K562 treated with DMSO at 1 percent for 24 hours (cell line): ENCODE results near the gene C16orf90. TPM values are rescaled to one million over a fixed set of nuclear protein-coding genes. Genes with fewer than 3 reads are reported as not detected.

Source experiments
- total RNA-seq: library from RNA; unstranded; fragments of 300-600 nt; gene quantifications from 2 replicates; pipeline ENCODE4 v1.2.3, GENCODE V29; 2022; ENCODE audit warnings: low read depth; ENCODE audit not compliant: insufficient read depth

Gene C16orf90, protein sequence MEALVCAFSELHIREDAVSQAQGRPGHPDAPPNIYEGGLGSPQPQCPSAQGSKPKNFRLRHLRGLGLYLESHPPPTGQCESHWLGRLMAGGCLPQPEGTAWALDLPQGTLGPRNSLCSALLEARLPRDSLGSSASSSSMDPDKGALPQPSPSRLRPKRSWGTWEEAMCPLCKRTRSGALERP
- total RNA-seq, result not detected in 2 replicates

DNA sequence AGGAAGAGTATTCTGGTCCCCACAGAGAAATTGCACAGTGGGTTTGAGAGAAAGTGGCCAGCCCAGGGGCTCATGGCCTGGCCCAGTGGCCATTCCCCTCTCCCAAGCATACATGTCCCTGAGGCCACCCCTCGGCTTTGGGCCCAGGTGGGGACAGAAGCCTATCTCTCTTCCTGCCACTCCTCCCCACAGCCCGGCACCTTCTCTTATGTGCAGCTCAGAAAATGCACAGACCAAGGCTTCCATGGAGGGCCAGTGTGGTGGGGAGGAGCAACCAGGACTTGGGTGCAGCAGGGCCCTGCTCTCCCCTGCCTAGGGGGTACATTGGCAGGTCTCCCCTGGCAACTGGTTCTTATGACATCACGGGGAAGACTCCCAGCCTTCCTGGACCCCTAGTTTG is at the start of gene C16orf90:
TSS of gene C16orf90 (minus strand) at position 314 of the 400 bp plus-strand sequence. CDS start at position 246, 68 bp downstream.

Other genes with a start within 250 kb of the C16orf90 start
- not detected in 2 replicates for gene MEFV, start 238.9 kb downstream of the C16orf90 start, total RNA-seq
- gene ZNF263, start 212.0 kb downstream of the C16orf90 start, total RNA-seq, result 51.0 and 56.4 TPM in 2 replicates
- 0.80 and 2.4 TPM in 2 replicates for gene TIGD7, start 190.1 kb downstream of the C16orf90 start, total RNA-seq
- 9.7 and 10.9 TPM in 2 replicates for gene ZNF75A, start 190.0 kb downstream of the C16orf90 start, total RNA-seq
- gene OR2C1, start 139.6 kb downstream of the C16orf90 start, total RNA-seq, result not detected in 2 replicates
- 10.0 and 17.3 TPM in 2 replicates for gene ZSCAN32, start 94.5 kb downstream of the C16orf90 start, total RNA-seq
- 14.3 and 19.1 TPM in 2 replicates for gene ZNF174, start 94.3 kb downstream of the C16orf90 start, total RNA-seq
- gene ZNF597, start 52.0 kb downstream of the C16orf90 start, total RNA-seq, result 0.23 and 0.29 TPM in 2 replicates
- 48.1 and 58.5 TPM in 2 replicates for gene NAA60, start 51.8 kb downstream of the C16orf90 start, total RNA-seq
- gene CLUAP1, start 5.5 kb upstream of the C16orf90 start, total RNA-seq, result 2.3 and 4.3 TPM in 2 replicates
- 0.12 and 0.21 TPM in 2 replicates for gene NLRC3, start 81.9 kb upstream of the C16orf90 start, total RNA-seq
- gene SLX4, start 116.1 kb upstream of the C16orf90 start, total RNA-seq, result 7.5 and 7.6 TPM in 2 replicates
- gene DNASE1, start 159.2 kb upstream of the C16orf90 start, total RNA-seq, result 27.7 and 31.6 TPM in 2 replicates
- 165 and 185 TPM in 2 replicates for gene TRAP1, start 222.0 kb upstream of the C16orf90 start, total RNA-seq